ENCODE measurements around the gene SCRT2. TPM values are rescaled to one million over a fixed set of nuclear protein-coding genes. Genes with fewer than 3 reads are reported as not detected.

Gene SCRT2
- total and polyA plus RNA-seq, 9 donors, result not detected

GRCh38 chr20:688809-689212 is 13.2 kb upstream of the SCRT2 start:
- intact Hi-C loops (cut with DNase I), result no loop called here
- Histone ChIP-seq H3K9me3 (no peaks in the 10 kb centered on the region), H3K36me3 (no peaks in the 10 kb centered on the region), H3K27ac (no peak overlapping the region), H3K4me3 (no peak overlapping the region), H3K27me3 (no peaks in the 10 kb centered on the region), H3K4me1 (ENCODE audit: insufficient read depth) (no peaks in the 10 kb centered on the region)
- 10 to 24% (median 12%) methylated on average over 13 of the region's 13 CpGs for WGBS, 3 donors
- no peak for DNase-seq
- TF ChIP-seq EP300 (IDR thresholded peaks at IDR 0.05) (no peak), POLR2A (IDR thresholded peaks at IDR 0.05) (no peak), CTCF (IDR thresholded peaks at IDR 0.05) (no peak)

GRCh38 chr20:687468-688203 is 12.0 kb upstream of the SCRT2 start:
- Histone ChIP-seq H3K36me3 (no peaks in the 10 kb centered on the region), H3K9me3 (no peaks in the 10 kb centered on the region), H3K4me3 (no peak overlapping the region), H3K27me3 (no peaks in the 10 kb centered on the region), H3K4me1 (ENCODE audit: insufficient read depth) (no peaks in the 10 kb centered on the region), H3K27ac (no peak overlapping the region)
- intact Hi-C loops (cut with DNase I), result no loop called here
- no peak for TF ChIP-seq EP300 (IDR thresholded peaks at IDR 0.05)
- TF ChIP-seq CTCF (IDR thresholded peaks at IDR 0.05), result no peak
- TF ChIP-seq POLR2A (IDR thresholded peaks at IDR 0.05), result no peak
- WGBS, 3 donors, result 69 to 72% (median 70%) methylated on average over 9 of the region's 9 CpGs
- DNase-seq, result no peak

DNA sequence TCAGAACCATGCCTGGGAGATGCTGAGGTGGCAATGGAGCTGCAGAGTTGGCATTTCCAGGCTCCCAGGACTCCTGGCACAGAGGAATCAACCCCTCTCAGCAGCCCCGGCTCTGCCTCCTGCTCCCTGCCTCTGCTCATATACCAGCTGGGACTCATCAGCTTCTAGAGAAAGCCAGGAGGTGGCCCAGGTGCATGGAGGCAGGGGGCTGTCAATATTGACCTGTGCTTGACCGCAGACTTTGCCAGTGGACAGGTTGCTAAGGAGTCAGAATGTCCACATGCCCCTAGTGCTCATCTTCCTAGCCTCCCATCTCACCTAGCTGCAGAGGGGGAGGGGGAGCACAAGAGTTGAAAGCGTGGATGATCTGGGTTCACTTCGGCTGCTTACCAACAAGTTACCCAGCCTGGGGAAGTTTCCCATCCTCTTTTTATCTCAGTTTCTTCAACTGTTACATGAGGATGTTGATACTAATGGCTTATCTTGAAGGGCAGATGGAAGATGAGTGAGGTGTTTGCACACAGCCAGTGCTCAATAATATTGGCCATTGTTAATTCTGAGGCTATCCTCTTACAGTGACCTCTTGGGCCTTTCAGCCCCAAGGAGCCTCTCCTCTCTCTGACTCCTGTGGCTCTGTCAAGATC is 9.2 kb upstream of the SCRT2 start:
- no peak for DNase-seq
- WGBS, 3 donors, result 55 to 71% (median 57%) methylated on average over 4 of the region's 4 CpGs
- H3K4me1 ChIP-seq (ENCODE audit: insufficient read depth), result no peaks in the 10 kb centered on the region
- H3K4me3 ChIP-seq, result no peak overlapping the region
- intact Hi-C loops (cut with DNase I), result no loop called here
- H3K27me3 ChIP-seq, result no peaks in the 10 kb centered on the region
- H3K27ac ChIP-seq, result no peak overlapping the region
- TF ChIP-seq CTCF (IDR thresholded peaks at IDR 0.05) (no peak), EP300 (IDR thresholded peaks at IDR 0.05) (no peak), POLR2A (IDR thresholded peaks at IDR 0.05) (no peak)
- H3K36me3 ChIP-seq, result no peaks in the 10 kb centered on the region
- H3K9me3 ChIP-seq, result no peaks in the 10 kb centered on the region

DNA sequence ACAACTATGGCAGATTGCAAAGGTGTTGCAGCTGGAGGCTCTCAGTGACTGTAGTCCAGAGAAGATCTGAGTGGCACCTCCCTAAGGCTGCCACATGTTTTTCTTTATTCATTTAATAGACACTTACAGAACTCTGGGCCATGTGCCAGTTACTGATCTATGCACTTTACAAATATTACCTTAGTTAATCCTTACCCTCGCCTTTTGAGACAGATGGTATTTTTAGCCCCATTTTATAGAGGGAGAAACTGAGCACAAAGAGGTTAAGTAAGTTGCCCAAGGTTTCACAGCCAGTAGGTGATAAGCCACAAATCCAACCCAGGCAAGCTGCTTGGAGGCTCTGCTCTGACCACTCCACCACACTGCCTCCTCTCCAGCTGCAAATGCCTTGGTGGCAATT is 6.5 kb upstream of the SCRT2 start:
- 74 to 88% (median 78%) methylated on average over 1 of the region's 1 CpG for WGBS, 3 donors
- no peak overlapping the region for H3K27ac ChIP-seq

More for the DNA sequence above, 6.5 kb upstream of the SCRT2 start:
- H3K9me3 ChIP-seq, result no peaks in the 10 kb centered on the region
- no peaks in the 10 kb centered on the region for H3K36me3 ChIP-seq
- no peak for DNase-seq
- no peak overlapping the region for H3K4me3 ChIP-seq
- intact Hi-C loops (cut with DNase I), result no loop called here
- no peak for TF ChIP-seq EP300 (IDR thresholded peaks at IDR 0.05)
- no peak for TF ChIP-seq POLR2A (IDR thresholded peaks at IDR 0.05)
- TF ChIP-seq CTCF (IDR thresholded peaks at IDR 0.05), result no peak
- H3K4me1 ChIP-seq (ENCODE audit: insufficient read depth), result no peaks in the 10 kb centered on the region
- no peaks in the 10 kb centered on the region for H3K27me3 ChIP-seq

Measured in ovary (tissue), 9 donors.